DND-41 (cell line): Measurements from ENCODE around the gene SLITRK2.

Source experiments
- CTCF ChIP-seq: IDR thresholded peaks from 2 replicates; pipeline ENCODE4 v1.5.1; 2012; ENCODE audit warnings: borderline replicate concordance, low read length, moderate library complexity, mild to moderate bottlenecking; ENCODE audit not compliant: poor library complexity, severe bottlenecking; ENCODE audit errors: extremely low read depth
- EZH2 ChIP-seq: IDR thresholded peaks from 3 replicates; pipeline ENCODE4 v1.6.1; 2012; ENCODE audit warnings: borderline replicate concordance, low read depth, mild to moderate bottlenecking, moderate library complexity, low read length, inconsistent platforms; ENCODE audit not compliant: severe bottlenecking

GRCh38 chrX:145773006-145773405, 44.6 kb upstream of the SLITRK2 start:
- TF ChIP-seq CTCF (no peak), EZH2 (no peak)
